ENCODE data around the gene CARMIL3.

DNA sequence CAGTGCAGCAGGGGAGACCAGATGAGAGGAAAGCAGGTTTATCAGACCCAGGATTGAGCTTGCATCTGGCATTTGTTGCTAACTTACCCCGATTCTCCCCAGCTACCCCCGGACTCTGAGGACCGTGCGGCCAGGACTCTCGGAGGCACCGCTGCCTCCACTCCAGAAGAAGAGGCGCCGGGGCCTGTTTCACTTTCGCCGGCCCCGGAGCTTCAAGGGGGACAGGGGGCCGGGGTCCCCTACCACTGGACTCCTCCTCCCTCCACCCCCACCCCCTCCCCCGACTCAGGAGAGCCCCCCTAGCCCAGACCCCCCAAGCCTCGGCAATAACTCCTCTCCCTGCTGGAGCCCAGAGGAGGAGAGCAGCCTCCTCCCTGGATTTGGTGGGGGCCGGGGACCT lies 13.0 kb downstream of the CARMIL3 start:
- TF ChIP-seq, protein P1, sequence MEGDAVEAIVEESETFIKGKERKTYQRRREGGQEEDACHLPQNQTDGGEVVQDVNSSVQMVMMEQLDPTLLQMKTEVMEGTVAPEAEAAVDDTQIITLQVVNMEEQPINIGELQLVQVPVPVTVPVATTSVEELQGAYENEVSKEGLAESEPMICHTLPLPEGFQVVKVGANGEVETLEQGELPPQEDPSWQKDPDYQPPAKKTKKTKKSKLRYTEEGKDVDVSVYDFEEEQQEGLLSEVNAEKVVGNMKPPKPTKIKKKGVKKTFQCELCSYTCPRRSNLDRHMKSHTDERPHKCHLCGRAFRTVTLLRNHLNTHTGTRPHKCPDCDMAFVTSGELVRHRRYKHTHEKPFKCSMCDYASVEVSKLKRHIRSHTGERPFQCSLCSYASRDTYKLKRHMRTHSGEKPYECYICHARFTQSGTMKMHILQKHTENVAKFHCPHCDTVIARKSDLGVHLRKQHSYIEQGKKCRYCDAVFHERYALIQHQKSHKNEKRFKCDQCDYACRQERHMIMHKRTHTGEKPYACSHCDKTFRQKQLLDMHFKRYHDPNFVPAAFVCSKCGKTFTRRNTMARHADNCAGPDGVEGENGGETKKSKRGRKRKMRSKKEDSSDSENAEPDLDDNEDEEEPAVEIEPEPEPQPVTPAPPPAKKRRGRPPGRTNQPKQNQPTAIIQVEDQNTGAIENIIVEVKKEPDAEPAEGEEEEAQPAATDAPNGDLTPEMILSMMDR (IDR thresholded peaks at IDR 0.05), result no peak
- TF ChIP-seq POLR2AphosphoS5 (IDR thresholded peaks at IDR 0.05; ENCODE audit: insufficient read depth in 1 of 2, low read depth in 1 of 2) (no peak), POLR2A (IDR thresholded peaks at IDR 0.05) (no peak)

Measured in vagina (tissue), 2 donors.